CD14-positive monocyte (primary cell): ENCODE data around the gene KSR1. TPM values are rescaled to one million over a fixed set of nuclear protein-coding genes. Genes with fewer than 3 reads are reported as not detected.

Experiments used
- DNase-seq, 3 donors: peaks; one replicate each; pipeline ENCODE4 v3.0.0-alpha.2; 2011 to 2022
- H2AFZ ChIP-seq: 2 replicates; pipeline ENCODE4 v1.6.0; 2012; ENCODE audit warnings: mild to moderate bottlenecking, low read depth, low read length, inconsistent platforms; ENCODE audit not compliant: insufficient read depth, poor library complexity, severe bottlenecking
- H3K27ac ChIP-seq, 2 donors: 1 replicate in 1 of 2; 2 replicates in 1 of 2; pipeline ENCODE4 v1.5.1; 2012 to 2013; ENCODE audit warnings: low read length in 2 of 2, control low read depth in 1 of 2, inconsistent platforms in 1 of 2, low read depth in 1 of 2, mild to moderate bottlenecking in 1 of 2
- H3K27me3 ChIP-seq, 2 donors: one replicate each; pipeline versions ENCODE4 v1.6.0 to v1.6.1; 2011 to 2013; ENCODE audit warnings: low read length in 2 of 2; ENCODE audit not compliant: control insufficient read depth in 2 of 2, insufficient read depth in 2 of 2
- H3K36me3 ChIP-seq, 2 donors: replicated peaks in 1 of 2; 1 replicate in 1 of 2; 2 replicates in 1 of 2; pipeline versions ENCODE4 v1.5.1 to v1.6.1; 2012 to 2013; ENCODE audit warnings: low read length in 2 of 2, control low read depth in 1 of 2, inconsistent platforms in 1 of 2, mild to moderate bottlenecking in 1 of 2; ENCODE audit not compliant: insufficient read depth in 2 of 2, control insufficient read depth in 1 of 2
- H3K4me1 ChIP-seq, 2 donors: 1 replicate in 1 of 2; 2 replicates in 1 of 2; pipeline versions ENCODE4 v1.5.1 to v1.6.1; 2012 to 2013; ENCODE audit warnings: low read length in 2 of 2, control low read depth in 1 of 2, inconsistent platforms in 1 of 2, mild to moderate bottlenecking in 1 of 2, moderate library complexity in 1 of 2; ENCODE audit not compliant: insufficient read depth in 2 of 2, control insufficient read depth in 1 of 2
- H3K4me2 ChIP-seq: replicated peaks from 2 replicates; pipeline ENCODE3; 2012; ENCODE audit warnings: low read length, moderate library complexity, mild to moderate bottlenecking; ENCODE audit not compliant: poor library complexity, severe bottlenecking; ENCODE audit errors: extremely low read depth
- H3K4me3 ChIP-seq, 3 experiments: fragments of 200-600 bp in 1 of 3; sonication (generic) in 1 of 3; replicated peaks in 1 of 3; 1 replicate in 2 of 3; 2 replicates in 1 of 3; pipeline ENCODE4 v1.5.1; 2011 to 2013; ENCODE audit warnings: low read length in 3 of 3, mild to moderate bottlenecking in 3 of 3, control low read depth in 2 of 3, low read depth in 2 of 3, inconsistent platforms in 1 of 3, moderate library complexity in 1 of 3
- H3K79me2 ChIP-seq: 2 replicates; pipeline ENCODE4 v1.6.0; 2012; ENCODE audit warnings: mild to moderate bottlenecking, control low read depth, inconsistent platforms, low read length, moderate library complexity; ENCODE audit not compliant: insufficient read depth
- H3K9ac ChIP-seq: 2 replicates; pipeline ENCODE4 v1.6.0; 2017; ENCODE audit warnings: low read length, mild to moderate bottlenecking; ENCODE audit not compliant: insufficient read depth, poor library complexity, severe bottlenecking
- H3K9me3 ChIP-seq, 2 donors: replicated peaks in 1 of 2; 1 replicate in 1 of 2; 2 replicates in 1 of 2; pipeline versions ENCODE4 v1.5.1 to v1.6.1; 2012 to 2013; ENCODE audit warnings: low read length in 2 of 2, control low read depth in 1 of 2; ENCODE audit not compliant: control insufficient read depth in 1 of 2, insufficient read depth in 1 of 2
- H4K20me1 ChIP-seq: 2 replicates; pipeline ENCODE4 v1.6.0; 2012; ENCODE audit warnings: mild to moderate bottlenecking, low read length, control low read depth, moderate library complexity; ENCODE audit not compliant: insufficient read depth
- H3K27ac Mint-ChIP-seq, 7 donors: one replicate each; pipeline ENCODE4 v1.8.0; 2020; ENCODE audit warnings: mild to moderate bottlenecking in 7 of 7, mixed read lengths in 7 of 7, moderate library complexity in 6 of 7, inconsistent platforms in 2 of 7
- H3K27me3 Mint-ChIP-seq, 3 donors: one replicate each; pipeline ENCODE4 v1.8.0; 2021 to 2022; ENCODE audit warnings: low read depth in 3 of 3, mild to moderate bottlenecking in 3 of 3, mixed read lengths in 3 of 3, moderate library complexity in 3 of 3, inconsistent platforms in 1 of 3
- H3K36me3 Mint-ChIP-seq, 2 donors: one replicate each; pipeline ENCODE4 v1.8.0; 2020; ENCODE audit warnings: mixed read lengths in 2 of 2, inconsistent platforms in 1 of 2, mild to moderate bottlenecking in 1 of 2
- H3K4me1 Mint-ChIP-seq: one replicate; pipeline ENCODE4 v1.8.0; 2020; ENCODE audit warnings: mild to moderate bottlenecking, mixed read lengths
- H3K4me3 Mint-ChIP-seq, 2 donors: one replicate each; pipeline ENCODE4 v1.8.0; 2020; ENCODE audit warnings: mild to moderate bottlenecking in 2 of 2, mixed read lengths in 2 of 2, moderate library complexity in 1 of 2
- H3K9me3 Mint-ChIP-seq, 7 donors: one replicate each; pipeline ENCODE4 v1.8.0; 2020 to 2022; ENCODE audit warnings: mixed read lengths in 7 of 7, mild to moderate bottlenecking in 6 of 7, moderate library complexity in 6 of 7, inconsistent platforms in 2 of 7
- WGBS: methylation state at CpG from one replicate; pipeline ENCODE4 v1.1.5; 2013; ENCODE audit warnings: missing lambda C conversion rate; ENCODE audit not compliant: insufficient coverage; 5-methylcytosine and 5-hydroxymethylcytosine counted together
- intact Hi-C, 2 donors: fragments of 100-400 bp; cut with micrococcal nuclease; formaldehyde crosslinking; loops; one replicate each; pipeline versions ENCODE4 v1.15.0 to v1.15.1; 2023
- polyA plus RNA-seq, 3 donors: library from polyadenylated mRNA; depleted of rRNA in 1 of 3; unstranded in 2 of 3; stranded (reverse) in 1 of 3; fragments of 300-500 nt in 2 of 3; fragments of >200 nt in 1 of 3; fragmentation: Illumina TruSeq in 2 of 3; gene quantifications; 1 replicate in 2 of 3; 2 replicates in 1 of 3; pipeline ENCODE4 v1.2.3, GENCODE V29; 2012 to 2021
- TF ChIP-seq, protein P1 (sequence below): fragments of 200-600 bp; IDR thresholded peaks from one replicate; pipeline ENCODE4 v1.8.0; 2022; ENCODE audit warnings: antibody characterized with exemption, mild to moderate bottlenecking

KSR1 gene
- polyA plus RNA-seq, 3 donors: 1.2 to 111 (median 4.2) TPM

DNA sequence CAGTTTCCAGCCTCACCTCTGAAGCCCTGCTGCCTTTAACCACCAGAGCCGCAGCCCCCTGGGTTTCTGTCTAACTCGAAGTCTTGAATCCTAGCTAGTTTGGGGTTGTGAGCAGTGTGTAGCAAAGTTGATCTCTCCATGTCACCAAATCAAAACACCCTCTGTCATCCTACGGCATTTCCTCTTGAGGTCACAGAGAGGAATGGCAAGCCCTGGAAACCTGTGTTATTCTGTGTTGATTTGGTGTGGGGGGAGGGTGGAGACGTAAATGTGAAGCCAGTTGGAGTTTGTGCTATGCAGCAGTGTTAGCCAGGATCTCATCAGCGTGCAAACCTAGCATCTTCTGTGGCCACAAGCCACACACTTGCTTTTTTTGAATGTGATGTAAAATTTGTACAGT lies 169.6 kb downstream of the KSR1 start:
- Histone ChIP-seq H2AFZ (no peak overlapping the region), H3K4me3 (no peak overlapping the region), H4K20me1 (peaks cover 5% of the 10 kb centered on the region), H3K27me3 (no peaks in the 10 kb centered on the region), H3K9me3 (no peaks in the 10 kb centered on the region), H3K36me3 (peaks cover 51 to 68% of the 10 kb centered on the region in 2 donors), H3K4me2 (no peak overlapping the region), H3K79me2 (no peaks in the 10 kb centered on the region), H3K9ac (no peak overlapping the region), H3K4me1 (peaks cover 4 to 8% of the 10 kb centered on the region in 2 donors), H3K27ac (no peak overlapping the region)
- TF ChIP-seq, protein P1, sequence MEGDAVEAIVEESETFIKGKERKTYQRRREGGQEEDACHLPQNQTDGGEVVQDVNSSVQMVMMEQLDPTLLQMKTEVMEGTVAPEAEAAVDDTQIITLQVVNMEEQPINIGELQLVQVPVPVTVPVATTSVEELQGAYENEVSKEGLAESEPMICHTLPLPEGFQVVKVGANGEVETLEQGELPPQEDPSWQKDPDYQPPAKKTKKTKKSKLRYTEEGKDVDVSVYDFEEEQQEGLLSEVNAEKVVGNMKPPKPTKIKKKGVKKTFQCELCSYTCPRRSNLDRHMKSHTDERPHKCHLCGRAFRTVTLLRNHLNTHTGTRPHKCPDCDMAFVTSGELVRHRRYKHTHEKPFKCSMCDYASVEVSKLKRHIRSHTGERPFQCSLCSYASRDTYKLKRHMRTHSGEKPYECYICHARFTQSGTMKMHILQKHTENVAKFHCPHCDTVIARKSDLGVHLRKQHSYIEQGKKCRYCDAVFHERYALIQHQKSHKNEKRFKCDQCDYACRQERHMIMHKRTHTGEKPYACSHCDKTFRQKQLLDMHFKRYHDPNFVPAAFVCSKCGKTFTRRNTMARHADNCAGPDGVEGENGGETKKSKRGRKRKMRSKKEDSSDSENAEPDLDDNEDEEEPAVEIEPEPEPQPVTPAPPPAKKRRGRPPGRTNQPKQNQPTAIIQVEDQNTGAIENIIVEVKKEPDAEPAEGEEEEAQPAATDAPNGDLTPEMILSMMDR: no peak
- no peaks in the 10 kb centered on the region for H3K27me3 Mint-ChIP-seq
- H3K9me3 Mint-ChIP-seq: no peaks in the 10 kb centered on the region
- H3K4me3 Mint-ChIP-seq: no peak overlapping the region
- peaks cover 5% of the 10 kb centered on the region for H3K4me1 Mint-ChIP-seq
- DNase-seq: no peak
- intact Hi-C loops: no loop called here
- H3K27ac Mint-ChIP-seq: peak overlapping the region in 1 of 7 donors; percentile 37
- H3K36me3 Mint-ChIP-seq: peaks cover 63 to 76% of the 10 kb centered on the region in 2 donors
- WGBS: 50% methylated on average over 1 of the region's 5 CpGs

DNA sequence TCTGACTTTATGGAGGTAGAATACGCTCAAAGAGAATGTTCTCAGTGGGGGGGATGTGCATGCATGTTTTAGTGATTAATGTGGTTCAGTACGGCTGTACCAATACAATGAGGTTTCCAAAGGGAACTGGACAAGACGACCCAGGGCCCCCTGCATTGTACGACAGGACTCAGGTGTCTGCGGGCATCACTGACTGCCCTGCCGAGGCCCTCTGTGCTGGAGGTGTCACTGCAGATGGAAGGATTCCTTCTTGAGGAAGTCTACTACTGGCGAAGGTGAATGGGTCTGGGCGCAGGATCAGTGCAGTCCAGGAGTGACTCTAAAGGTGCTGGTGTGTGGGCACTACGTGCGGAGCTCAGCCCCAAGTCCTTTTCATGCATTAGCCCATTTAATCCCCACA lies 171.3 kb downstream of the KSR1 start:
- peak overlapping the region in 2 of 7 donors; percentile 23 to 25 for H3K27ac Mint-ChIP-seq
- Histone ChIP-seq H3K36me3 (peaks cover 36 to 51% of the 10 kb centered on the region in 2 donors), H3K9me3 (no peaks in the 10 kb centered on the region), H3K9ac (no peak overlapping the region), H3K79me2 (peaks cover 15% of the 10 kb centered on the region), H3K4me2 (no peak overlapping the region), H3K4me3 (no peak overlapping the region), H3K27me3 (no peaks in the 10 kb centered on the region), H2AFZ (no peak overlapping the region), H3K27ac (no peak overlapping the region), H3K4me1 (peaks cover 11 to 15% of the 10 kb centered on the region in 2 donors), H4K20me1 (peaks cover 14% of the 10 kb centered on the region)
- H3K36me3 Mint-ChIP-seq: peaks cover 48 to 60% of the 10 kb centered on the region in 2 donors
- no peaks in the 10 kb centered on the region for H3K9me3 Mint-ChIP-seq
- WGBS: 91% methylated on average over 7 of the region's 10 CpGs
- H3K27me3 Mint-ChIP-seq: peaks cover 0 to 2% (median 0%) of the 10 kb centered on the region in 3 donors
- intact Hi-C loops: no loop called here
- DNase-seq: no peak
- TF ChIP-seq, protein P1: no peak
- H3K4me1 Mint-ChIP-seq: peaks cover 20% of the 10 kb centered on the region
- no peak overlapping the region for H3K4me3 Mint-ChIP-seq
